Pancreas (tissue), 10 donors: ENCODE data around the gene FMO5. TPM values are rescaled to one million over a fixed set of nuclear protein-coding genes. Genes with fewer than 3 reads are reported as not detected.
"Not testable (repeated sequence)": the region's sequence is repeated elsewhere in the genome, so short reads cannot be mapped to it uniquely, and the experiment has no call there.

Experiments used
- ATAC-seq, 4 donors: fragments of 200-7000 bp; cut with Tn5 transposase; one replicate each; pipeline versions ENCODE4 v1.8.0 to v1.9.1; 2020; ENCODE audit warnings: mild to moderate bottlenecking in 4 of 4, moderate library complexity in 4 of 4
- DNase-seq, 6 donors: peaks; one replicate each; pipeline ENCODE4 v3.0.0-alpha.2; 2020
- FAIRE-seq: peaks from 2 replicates; lab custom pipeline; 2012; peaks lifted over from hg19 to GRCh38; lab: Jason Lieb, UNC
- H3K27ac ChIP-seq, 4 donors: fragments of 200-600 bp; sonication (generic); 1 replicate in 3 of 4; 2 replicates in 1 of 4; pipeline versions ENCODE4 v1.5.0 to v1.8.0; 2020
- H3K27me3 ChIP-seq, 4 donors: fragments of 200-600 bp; one replicate each; pipeline ENCODE4 v1.8.0; 2021
- H3K36me3 ChIP-seq, 3 donors: fragments of 200-600 bp; sonication (generic) in 1 of 3; one replicate each; pipeline versions ENCODE4 v1.5.0 to v1.8.0; 2020 to 2021
- H3K4me1 ChIP-seq, 3 donors: fragments of 200-600 bp; one replicate each; pipeline ENCODE4 v1.8.0; 2021
- H3K4me3 ChIP-seq, 4 donors: fragments of 200-600 bp; sonication (generic) in 2 of 4; one replicate each; pipeline versions ENCODE4 v1.5.0 to v1.8.0; 2020 to 2021
- H3K9me3 ChIP-seq, 4 donors: fragments of 200-600 bp; one replicate each; pipeline ENCODE4 v1.8.0; 2021
- CTCF ChIP-seq, 4 donors: fragments of 200-600 bp; sonication (generic) in 3 of 4; IDR thresholded peaks; one replicate each; pipeline versions ENCODE4 v1.5.0 to v1.8.0; 2021; ENCODE audit warnings: antibody characterized with exemption in 4 of 4
- WGBS, 2 donors: extraction: QIAGEN DNeasy Blood & Tissue Kit; methylation state at CpG; one replicate each; pipeline ENCODE4 v1.1.7; 2013; 5-methylcytosine and 5-hydroxymethylcytosine counted together
- intact Hi-C, 3 donors: fragments of 100-400 bp; cut with DNase I; formaldehyde crosslinking; loops; one replicate each; pipeline versions ENCODE4 v1.11.1 to v1.14.2; 2022
- polyA plus RNA-seq, 2 donors: library from polyadenylated mRNA; stranded (reverse); fragments of 200-250 nt; gene quantifications; one replicate each; pipeline ENCODE4 v1.2.3, GENCODE V29; 2013
- total RNA-seq, 6 donors: library from RNA; stranded (reverse); fragmentation: NEBNext Ultra II Directional in 4 of 6; extraction: Animal tissue kit (Norgen Biotek cat#: 25700) in 4 of 6; gene quantifications; one replicate each; pipeline versions ENCODE4 v1.2.1 to v1.2.4, GENCODE V29; 2021 to 2023
- donor health status: healthy with polysubstance abuse.
- donor health status: DM: no; HTN: no; CAD: no; lungs with moderate emphysema.
- donor health status: DM: no; HTN: no; CAD: no.
- donor health status: control.
- donor health status: control.
- donor health status: Bipolar disorder and iron deficiency.
- donor health status: DM: yes; HTN: yes; CAD: no.
- donor health status: DM: no; HTN: no; CAD: no.
- donor health status: DM: no; HTN: no; CAD: no.
- donor health status: DM: yes; HTN: yes; CAD: no.

FMO5 gene
- total and polyA plus RNA-seq, 8 donors = 7.5 to 32.5 (median 14.6) TPM

GRCh38 chr1:147167365-147167764, 57.8 kb downstream of the FMO5 start:
- Histone ChIP-seq H3K27ac (no peak overlapping the region), H3K4me1 (peaks cover 19 to 35% (median 24%) of the 10 kb centered on the region in 3 donors), H3K27me3 (no peaks in the 10 kb centered on the region), H3K9me3 (no peaks in the 10 kb centered on the region), H3K36me3 (no peaks in the 10 kb centered on the region), H3K4me3 (no peak overlapping the region)
- no peak for TF ChIP-seq CTCF (IDR thresholded peaks at IDR 0.05)
- ATAC-seq = no peak
- DNase-seq = no peak
- no peak for FAIRE-seq
- 96 to 97% methylated on average over 1 of the region's 1 CpG for WGBS, 2 donors
- intact Hi-C loops = no loop called here

GRCh38 chr1:147163019-147163418, 62.1 kb downstream of the FMO5 start:
- H3K4me3 ChIP-seq = no peak overlapping the region
- DNase-seq (no peak), FAIRE-seq (no peak), ATAC-seq (no peak)
- no peaks in the 10 kb centered on the region for H3K9me3 ChIP-seq
- 96 to 97% methylated on average over 1 of the region's 1 CpG for whole genome bisulfite sequencing, 2 donors
- intact Hi-C loops = no loop called here
- H3K27ac ChIP-seq = no peak overlapping the region
- no peaks in the 10 kb centered on the region for H3K27me3 ChIP-seq
- H3K36me3 ChIP-seq = peaks cover 0 to 29% (median 9%) of the 10 kb centered on the region in 3 donors
- H3K4me1 ChIP-seq = peaks cover 0 to 3% (median 0%) of the 10 kb centered on the region in 3 donors
- TF ChIP-seq CTCF (IDR thresholded peaks at IDR 0.05) = no peak

- Histone ChIP-seq H3K27ac (no peak overlapping the region), H3K4me1 (no peaks in the 10 kb centered on the region), H3K36me3 (peaks cover 0 to 34% (median 9%) of the 10 kb centered on the region in 3 donors), H3K27me3 (no peaks in the 10 kb centered on the region), H3K4me3 (no peak overlapping the region), H3K9me3 (no peaks in the 10 kb centered on the region)
- FAIRE-seq (no peak), DNase-seq (no peak), ATAC-seq (no peak)
- no peak for TF ChIP-seq CTCF (IDR thresholded peaks at IDR 0.05)
- intact Hi-C loops = no loop called here
Observed at GRCh38 chr1:147162093-147162492, 63.0 kb downstream of the FMO5 start.

- H3K9me3 ChIP-seq, H3K27me3 ChIP-seq, H3K4me3 ChIP-seq, H3K4me1 ChIP-seq, DNase-seq, ATAC-seq, intact Hi-C loops, H3K27ac ChIP-seq, FAIRE-seq: not testable (repeated sequence)
- 94 to 98% methylated on average over 2 of the region's 2 CpGs for WGBS, 2 donors
- H3K36me3 ChIP-seq = peaks cover 0 to 34% (median 9%) of the 10 kb centered on the region in 3 donors
Observed at GRCh38 chr1:147157116-147157515, 68.0 kb downstream of the FMO5 start.

GRCh38 chr1:147156642-147157041, 68.5 kb downstream of the FMO5 start:
- Histone ChIP-seq H3K4me1 (no peaks in the 10 kb centered on the region), H3K36me3 (peaks cover 0 to 34% (median 9%) of the 10 kb centered on the region in 3 donors), H3K27me3 (no peaks in the 10 kb centered on the region), H3K4me3 (no peak overlapping the region), H3K9me3 (no peaks in the 10 kb centered on the region), H3K27ac (no peak overlapping the region)
- TF ChIP-seq CTCF (IDR thresholded peaks at IDR 0.05) = no peak
- DNase-seq = no peak
- intact Hi-C loops = no loop called here
- ATAC-seq = no peak
- WGBS, 2 donors = 93 to 98% methylated on average over 3 of the region's 3 CpGs
- FAIRE-seq = no peak
